ENCODE data around the gene EPC2. TPM values are rescaled to one million over a fixed set of nuclear protein-coding genes. Genes with fewer than 3 reads are reported as not detected.
"Not testable (repeated sequence)": the region's sequence is repeated elsewhere in the genome, so short reads cannot be mapped to it uniquely, and the experiment has no call there.

EPC2 gene
- polyA plus RNA-seq, 1 of the 3 experiments (the other 2 are of a cell fraction): 8.8 TPM

- H3F3A ChIP-seq (replicated peaks; ENCODE audit: insufficient read depth): no peaks in the 10 kb centered on the region
- H3K27me3 ChIP-seq (ENCODE audit: insufficient read depth): no peaks in the 10 kb centered on the region
- H3K9ac ChIP-seq: no peak overlapping the region
- no peaks in the 10 kb centered on the region for H3K4me1 ChIP-seq (ENCODE audit: control insufficient read depth in 1 of 2, insufficient read depth in 2 of 2, low read depth in 1 of 2, low read length in 1 of 2)
- no peak for DNase-seq
- no peak overlapping the region for H3K4me2 ChIP-seq
- no peak overlapping the region for H2AFZ ChIP-seq (ENCODE audit: low read depth)
- H3K36me3 ChIP-seq (replicated peaks in 1 of 2; ENCODE audit: control insufficient read depth in 1 of 2, insufficient read depth in 2 of 2, low read length in 1 of 2): peaks cover 16 to 19% of the 10 kb centered on the region in 2 experiments
- WGBS (ENCODE audit: low lambda C conversion rate): 85% methylated on average over 3 of the region's 3 CpGs
- H3K27ac ChIP-seq (ENCODE audit: low read depth in 2 of 2, low read length in 1 of 2): no peak overlapping the region
- ChIA-PET CTCF (no interaction called here), POLR2A (no interaction called here)
- H3K9me2 ChIP-seq: no peaks in the 10 kb centered on the region
- peaks cover 59% of the 10 kb centered on the region for H4K20me1 ChIP-seq (ENCODE audit: insufficient read depth)
- H3K4me3 ChIP-seq (ENCODE audit: low read depth in 2 of 2, low read length in 1 of 2): no peak overlapping the region
- TF ChIP-seq MEF2A (IDR thresholded peaks at IDR 0.05; ENCODE audit: borderline replicate concordance, low read depth): no peak
- TF ChIP-seq RAD21 (IDR thresholded peaks at IDR 0.05; ENCODE audit: low read length): no peak
- no peak for TF ChIP-seq RFX5 (IDR thresholded peaks at IDR 0.05; ENCODE audit: low read length)
- no peak for TF ChIP-seq TCF12 (IDR thresholded peaks at IDR 0.05)
- TF ChIP-seq MAX (IDR thresholded peaks at IDR 0.05; ENCODE audit: low read depth): no peak
- no peak for TF ChIP-seq GATA2 (CRISPR knock-in tag; IDR thresholded peaks at IDR 0.05)
- TF ChIP-seq FOSL2 (IDR thresholded peaks at IDR 0.05; ENCODE audit: borderline replicate concordance, low read depth): no peak
- no peak for TF ChIP-seq ELF1 (IDR thresholded peaks at IDR 0.05)
- TF ChIP-seq EP300 (IDR thresholded peaks at IDR 0.05; ENCODE audit: borderline replicate concordance in 1 of 2, low read depth in 1 of 2, low read length in 1 of 2): no peak
- no peak for TF ChIP-seq YY1 (IDR thresholded peaks at IDR 0.05; ENCODE audit: low read depth)
- TF ChIP-seq RCOR1 (IDR thresholded peaks at IDR 0.05; ENCODE audit: low read length): no peak
- TF ChIP-seq NFIC (IDR thresholded peaks at IDR 0.05; ENCODE audit: borderline replicate concordance): no peak
- no peak for TF ChIP-seq CHD2 (IDR thresholded peaks at IDR 0.05; ENCODE audit: low read length, partially characterized antibody)
- TF ChIP-seq USF1 (IDR thresholded peaks at IDR 0.05; ENCODE audit: borderline replicate concordance, low read depth): no peak
- no peak for TF ChIP-seq ZBTB33 (IDR thresholded peaks at IDR 0.05; ENCODE audit: borderline replicate concordance, low read depth)
- TF ChIP-seq NRF1 (IDR thresholded peaks at IDR 0.05; ENCODE audit: low read depth, low read length): no peak
- TF ChIP-seq EZH2phosphoT487 (IDR thresholded peaks at IDR 0.05; ENCODE audit: borderline replicate concordance, low read depth): no peak
- H3K79me2 ChIP-seq (ENCODE audit: insufficient read depth): peaks cover 77% of the 10 kb centered on the region
- H3K9me3 ChIP-seq: no peaks in the 10 kb centered on the region
Measured at GRCh38 chr2:148687543-148687942, 43.0 kb downstream of the EPC2 start.

- H3K36me3 ChIP-seq (replicated peaks in 1 of 2; ENCODE audit: control insufficient read depth in 1 of 2, insufficient read depth in 2 of 2, low read length in 1 of 2): peaks cover 19% of the 10 kb centered on the region in 2 experiments
- POLR2A ChIA-PET; H3K4me1 ChIP-seq (ENCODE audit: control insufficient read depth in 1 of 2, insufficient read depth in 2 of 2, low read depth in 1 of 2, low read length in 1 of 2); H2AFZ ChIP-seq (ENCODE audit: low read depth); H3K9me3 ChIP-seq; H3K4me2 ChIP-seq; H3K9ac ChIP-seq; CTCF ChIA-PET; H3F3A ChIP-seq (replicated peaks; ENCODE audit: insufficient read depth); H3K4me3 ChIP-seq (ENCODE audit: low read depth in 2 of 2, low read length in 1 of 2); H3K9me2 ChIP-seq; DNase-seq; H3K27ac ChIP-seq (ENCODE audit: low read depth in 2 of 2, low read length in 1 of 2); H3K27me3 ChIP-seq (ENCODE audit: insufficient read depth): not testable (repeated sequence)
- peaks cover 73% of the 10 kb centered on the region for H3K79me2 ChIP-seq (ENCODE audit: insufficient read depth)
- peaks cover 54% of the 10 kb centered on the region for H4K20me1 ChIP-seq (ENCODE audit: insufficient read depth)
Measured at GRCh38 chr2:148688011-148688410, 43.5 kb downstream of the EPC2 start.
